NCI-H69 (cell line): ENCODE data around the gene MCRIP2.
"Not testable (repeated sequence)": the region's sequence is repeated elsewhere in the genome, so short reads cannot be mapped to it uniquely, and the experiment has no call there.

Experiments used
- DNase-seq: peaks from one replicate; lab custom pipeline; 2025; lab: John Stamatoyannopoulos, UW

The MCRIP2 gene, protein sequence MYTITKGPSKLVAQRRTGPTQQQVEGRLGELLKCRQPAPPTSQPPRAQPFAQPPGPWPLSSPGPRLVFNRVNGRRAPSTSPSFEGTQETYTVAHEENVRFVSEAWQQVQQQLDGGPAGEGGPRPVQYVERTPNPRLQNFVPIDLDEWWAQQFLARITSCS

DNA sequence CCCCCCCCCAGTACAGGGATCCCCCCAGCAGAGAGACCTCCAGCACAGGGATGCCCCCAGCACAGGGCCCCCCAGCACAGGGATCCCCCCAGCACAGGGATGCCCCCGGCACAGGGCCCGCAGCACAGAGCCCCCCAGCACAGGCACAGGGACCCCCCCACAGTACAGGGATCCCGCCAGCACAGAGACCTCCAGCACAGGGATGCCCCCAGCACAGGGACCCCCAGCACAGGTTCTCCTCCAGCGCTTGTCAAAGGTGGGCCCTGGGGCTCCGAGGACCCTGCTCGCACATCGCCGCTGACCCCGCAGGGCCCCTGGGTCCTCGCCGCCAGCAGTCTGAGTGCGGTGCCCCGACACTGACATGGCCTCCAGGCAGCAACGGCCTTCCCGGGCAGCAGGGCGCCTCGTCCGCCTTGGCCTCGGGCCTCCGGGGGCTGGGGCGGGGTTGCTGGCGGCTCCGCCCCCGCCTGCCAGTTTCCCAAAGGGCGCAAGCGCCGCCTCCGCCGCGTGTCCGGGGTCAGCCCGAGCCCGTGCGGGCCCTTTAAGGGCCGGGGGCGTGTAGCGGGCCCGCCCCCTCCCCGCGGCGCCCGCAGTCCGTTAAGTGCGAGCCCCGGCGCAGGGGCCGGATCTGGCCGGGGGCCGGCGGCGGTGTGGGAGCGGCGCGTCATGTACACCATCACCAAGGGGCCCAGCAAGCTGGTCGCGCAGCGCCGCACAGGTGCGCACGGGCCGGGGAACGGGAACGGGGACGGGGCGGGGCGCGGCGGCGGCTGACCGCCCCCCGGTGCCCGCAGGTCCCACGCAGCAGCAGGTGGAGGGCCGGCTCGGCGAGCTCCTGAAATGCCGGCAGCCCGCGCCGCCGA lies at the start of gene MCRIP2:
TSS of gene MCRIP2 (plus strand) at position 503 of the 863 bp plus-strand sequence. CDS start at position 667, 164 bp downstream.
- peak; percentile 96 for DNase-seq

DNA sequence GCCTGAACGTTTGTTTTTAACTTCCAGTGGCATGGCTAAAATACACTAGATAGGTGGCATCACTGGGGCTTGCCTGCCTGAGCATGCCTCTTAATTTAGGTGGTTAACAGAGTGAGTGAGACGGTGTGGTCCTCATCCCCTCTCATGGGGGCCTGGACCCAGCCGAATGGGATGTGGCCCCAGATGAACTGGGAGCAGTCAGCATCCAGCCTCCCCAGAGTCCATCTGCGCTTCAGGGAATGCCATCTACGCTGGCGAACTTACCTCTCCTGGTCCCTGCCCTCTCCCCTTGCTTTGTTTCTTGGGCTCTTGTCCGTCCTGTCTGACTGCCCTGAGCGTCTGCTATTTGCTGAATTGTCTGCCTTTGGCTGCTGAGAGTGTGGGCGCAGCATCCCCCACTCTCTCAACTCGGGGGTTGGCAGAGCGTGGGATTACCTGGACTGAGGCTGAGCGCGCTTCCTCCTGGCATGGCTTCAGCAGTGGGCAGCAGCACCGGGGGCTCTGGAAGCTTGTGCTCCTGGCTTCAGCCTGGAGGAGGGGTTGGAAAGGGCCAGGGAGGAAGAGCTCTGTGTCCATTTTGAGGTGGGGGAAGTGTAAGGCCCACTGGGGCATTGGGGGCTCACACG lies 49.6 kb upstream of the MCRIP2 start:
- DNase-seq, result peak; percentile 50

DNA sequence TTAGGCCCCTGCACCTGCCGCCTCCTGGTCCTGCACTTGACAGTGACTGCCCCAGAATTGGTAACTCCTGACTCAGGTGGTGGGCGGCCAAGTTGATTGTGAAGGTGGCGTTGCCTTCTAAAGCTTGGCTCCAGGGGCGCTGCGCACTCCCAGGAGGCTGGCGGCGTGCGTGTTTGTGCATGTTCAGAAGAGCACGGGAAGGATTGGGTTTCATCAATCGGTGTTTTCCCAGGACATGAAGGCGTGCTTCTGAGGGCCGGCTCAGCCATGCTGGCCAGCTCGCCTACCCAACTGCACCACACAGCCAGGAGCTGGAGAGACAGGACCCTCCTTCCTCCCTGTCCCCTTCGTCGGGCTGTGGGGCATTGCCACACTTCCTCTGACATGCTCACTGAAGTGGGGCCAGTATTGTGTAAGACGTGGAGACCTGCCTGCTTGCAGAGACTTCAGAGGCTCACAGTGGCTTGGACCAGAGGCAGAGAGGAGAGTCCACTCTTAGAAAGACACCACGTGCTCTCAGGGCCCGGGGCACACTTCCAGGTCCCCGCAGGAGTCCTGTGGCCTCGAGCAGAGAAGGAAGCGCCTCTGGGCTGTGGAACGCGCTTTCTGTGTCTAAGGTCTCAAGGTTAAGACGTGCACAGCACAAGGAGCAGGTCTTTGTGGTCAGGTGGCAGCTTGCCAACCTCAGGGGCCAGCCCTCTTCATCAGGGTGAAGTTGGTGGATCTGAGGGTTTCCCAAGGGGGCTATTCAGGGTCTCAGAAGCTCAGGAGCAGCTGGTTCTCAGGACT lies 48.9 kb upstream of the MCRIP2 start:
- DNase-seq, result peak; percentile 91

DNA sequence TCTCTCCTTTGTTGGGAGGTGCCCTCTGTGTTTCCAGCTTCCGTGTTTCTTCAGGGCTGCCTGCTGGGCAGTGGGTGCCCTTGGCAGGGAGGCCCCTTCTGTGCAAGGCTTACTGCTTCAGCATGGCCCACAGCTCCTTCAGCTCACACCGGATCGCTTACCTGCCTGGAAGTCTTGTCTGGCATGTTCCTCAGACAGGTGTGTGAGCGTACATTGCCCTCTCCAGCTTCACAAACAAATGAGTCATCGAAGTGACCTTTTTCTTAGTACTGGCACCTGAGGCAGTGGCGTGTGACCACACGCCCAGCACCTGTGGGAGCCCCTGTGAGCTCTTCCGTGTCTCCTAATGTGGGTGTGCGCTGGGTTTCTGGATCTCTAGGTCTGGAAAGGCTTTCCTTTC lies 48.2 kb upstream of the MCRIP2 start:
- peak; percentile 93 for DNase-seq

DNA sequence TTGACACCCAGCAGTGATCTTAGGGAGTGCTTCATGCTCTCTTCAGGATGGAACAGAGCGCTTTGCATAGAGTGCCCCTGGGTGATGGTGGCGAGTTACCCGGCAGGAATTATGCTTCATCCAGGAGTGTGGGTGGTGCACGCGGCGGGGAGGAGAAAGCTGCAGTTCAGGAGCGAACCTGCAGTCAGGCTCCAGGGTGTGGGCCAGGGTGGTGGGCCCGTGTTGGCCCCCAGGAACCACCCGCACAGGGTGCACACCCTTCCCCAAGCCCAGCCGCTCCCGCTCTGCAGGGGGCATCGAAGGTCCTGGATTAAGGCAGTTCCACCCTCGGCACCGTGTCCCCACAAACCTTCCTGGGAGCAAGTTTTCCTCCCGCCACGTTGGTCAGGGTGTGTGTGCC lies 47.8 kb upstream of the MCRIP2 start:
- DNase-seq, result no peak

DNA sequence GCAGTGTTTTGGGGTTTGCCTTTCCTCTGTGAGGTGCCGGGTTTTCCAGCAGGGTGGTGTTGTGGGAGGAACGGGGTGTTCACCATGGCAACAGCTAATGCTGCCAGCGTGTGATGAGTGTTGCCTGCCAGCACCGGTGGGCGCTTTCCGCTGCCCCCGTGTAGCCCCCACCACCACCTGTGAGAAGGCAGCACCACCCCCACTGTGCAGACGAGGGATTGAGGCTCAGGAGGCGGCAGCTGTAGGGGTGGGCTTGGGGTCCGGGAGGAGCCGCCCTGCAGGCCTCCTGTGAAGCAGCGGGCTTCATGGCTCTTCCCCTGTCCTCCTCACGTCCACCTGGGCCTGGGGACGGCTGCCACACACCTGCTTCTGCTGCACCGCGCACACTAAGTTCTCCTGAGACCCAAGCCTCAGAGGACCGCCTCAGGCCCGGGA lies 46.5 kb upstream of the MCRIP2 start:
- DNase-seq, result no peak

DNA sequence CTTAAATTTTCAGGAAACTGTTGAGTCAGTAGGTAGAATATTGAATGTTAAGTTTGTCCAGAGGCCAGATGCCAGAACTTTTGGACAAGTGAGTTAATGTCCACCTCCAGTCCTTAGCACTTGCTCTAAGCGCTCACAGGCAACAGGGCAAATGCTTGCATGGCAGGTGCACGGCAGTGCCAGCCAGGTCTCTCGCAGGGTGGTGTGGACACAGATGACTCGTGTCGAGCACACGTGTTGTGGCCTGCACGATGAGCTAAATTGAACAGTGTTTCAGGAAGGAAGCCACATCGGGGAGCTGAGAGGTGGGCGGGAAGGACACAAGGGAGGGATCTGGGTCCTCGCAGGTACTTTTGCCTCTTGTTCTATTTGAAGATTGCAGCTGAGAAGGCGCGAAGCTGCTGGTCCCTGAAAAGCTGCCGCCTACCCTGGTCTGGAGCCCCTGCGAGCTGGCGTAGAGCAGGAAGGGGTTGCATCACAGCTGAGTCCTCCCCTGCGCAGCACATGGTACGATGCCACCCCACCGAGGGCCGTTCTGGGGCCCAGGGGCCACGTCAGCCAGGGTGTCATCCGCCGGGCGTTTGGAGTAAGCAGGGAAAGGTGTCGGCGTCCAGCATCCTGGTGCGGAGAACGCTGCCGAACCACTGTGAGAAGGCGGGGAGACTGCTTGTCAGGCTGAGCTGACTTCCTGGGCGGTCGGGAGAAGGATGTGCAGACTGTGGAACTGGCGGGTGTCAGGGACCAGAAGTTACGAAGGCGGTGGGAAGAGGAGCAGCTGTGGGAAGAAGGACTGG lies 45.5 kb upstream of the MCRIP2 start:
- peak; percentile 46 for DNase-seq

DNA sequence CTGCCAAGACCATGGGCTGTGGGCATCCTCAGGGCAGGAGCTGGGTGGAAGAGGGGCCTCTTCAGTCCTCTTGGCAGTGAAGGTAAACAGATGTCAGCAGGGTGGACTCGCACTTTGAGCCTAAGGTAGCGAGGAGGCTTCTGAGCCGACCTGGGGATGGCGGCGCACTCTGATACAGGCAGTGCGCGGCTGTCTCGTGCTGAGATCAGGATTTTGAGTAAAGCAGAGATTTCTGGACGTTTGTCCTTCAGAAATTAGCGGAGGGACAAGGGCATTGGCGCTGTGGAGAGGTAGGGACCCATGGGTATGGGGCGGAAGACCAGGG lies 44.9 kb upstream of the MCRIP2 start:
- no peak for DNase-seq

DNA sequence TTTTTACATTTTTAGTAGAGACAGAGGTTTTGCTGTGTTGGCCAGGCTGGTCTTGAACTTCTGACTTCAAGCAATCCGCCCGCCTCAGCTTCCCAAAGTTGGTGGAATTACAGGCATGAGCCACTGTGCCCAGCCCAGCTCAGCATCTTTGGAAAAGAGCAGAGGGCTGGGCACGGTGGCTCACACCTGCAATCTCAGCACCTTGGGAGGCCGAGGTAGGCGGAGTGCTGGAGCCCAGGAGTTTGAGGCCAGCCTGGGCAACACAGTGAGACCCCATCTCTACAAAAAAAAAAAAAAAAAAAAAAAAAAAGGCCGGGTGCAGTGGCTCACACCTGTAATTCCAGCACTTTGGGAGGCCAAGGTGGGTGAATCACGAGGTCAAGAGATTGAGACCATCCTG lies 44.0 kb upstream of the MCRIP2 start:
- DNase-seq, result not testable (repeated sequence)

DNA sequence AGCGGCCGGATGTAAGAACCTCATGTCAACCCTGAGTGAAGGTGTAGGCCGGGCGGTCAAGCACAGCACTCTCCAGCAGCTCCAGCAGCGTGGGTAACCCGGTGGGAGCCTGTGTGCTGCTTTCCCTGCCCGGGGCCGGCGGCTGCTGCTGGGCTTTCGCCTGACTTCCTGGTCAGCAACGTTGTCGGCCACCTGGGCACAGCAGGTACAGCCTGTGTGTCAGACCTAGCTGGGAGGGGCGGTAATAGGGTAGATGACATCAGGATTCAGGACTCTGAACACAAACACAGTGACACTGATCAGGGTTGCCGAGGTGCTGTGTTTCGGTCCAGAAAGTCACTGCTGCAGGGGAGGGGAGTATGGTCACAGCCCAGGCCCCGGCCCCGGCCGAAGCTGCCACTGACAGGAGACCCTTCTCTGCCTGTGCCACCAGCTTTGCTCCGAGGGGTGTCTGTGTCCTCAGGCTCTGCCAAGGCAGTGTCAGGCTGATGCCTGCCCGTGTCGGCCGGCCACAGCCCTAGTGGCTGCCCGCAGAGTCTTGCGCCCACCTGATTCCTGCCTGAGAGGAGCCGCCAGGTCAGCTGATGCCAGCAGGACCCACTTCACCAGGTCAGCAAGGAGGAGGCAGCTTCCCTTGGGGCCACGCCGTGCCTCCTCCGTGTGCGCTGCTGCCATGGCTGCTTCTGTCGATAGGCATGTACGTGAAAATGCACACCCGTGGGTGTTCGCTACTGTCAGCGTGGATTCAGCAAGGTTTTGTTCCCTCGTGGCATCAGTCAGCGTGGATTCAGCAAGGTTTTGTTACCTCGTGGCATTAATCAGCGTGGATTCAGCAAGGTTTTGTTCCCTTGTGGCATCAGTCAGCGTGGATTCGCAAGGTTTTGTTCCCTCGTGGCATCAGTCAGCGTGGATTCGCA lies 42.5 kb upstream of the MCRIP2 start:
- no peak for DNase-seq

DNA sequence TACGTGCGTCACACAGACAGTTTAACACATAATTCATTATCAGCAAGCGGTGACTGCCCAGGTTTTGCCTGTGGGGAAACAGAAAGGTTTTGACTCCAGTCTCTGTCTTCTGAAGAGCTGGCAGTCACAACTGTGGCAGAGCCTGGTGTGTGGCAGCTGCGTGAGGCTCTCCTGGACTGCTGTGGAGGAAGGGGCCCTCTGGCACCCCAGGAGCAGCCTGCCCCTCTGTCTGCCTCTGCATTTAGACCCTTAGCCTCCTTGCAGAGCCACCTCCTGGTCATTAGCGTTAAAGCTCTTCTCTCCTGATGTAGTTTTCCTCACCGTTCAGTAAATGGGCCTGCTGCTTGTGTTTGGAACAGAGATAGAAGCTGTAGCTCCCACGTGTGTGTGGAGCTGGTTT lies 40.8 kb upstream of the MCRIP2 start:
- DNase-seq, result peak; percentile 30

DNA sequence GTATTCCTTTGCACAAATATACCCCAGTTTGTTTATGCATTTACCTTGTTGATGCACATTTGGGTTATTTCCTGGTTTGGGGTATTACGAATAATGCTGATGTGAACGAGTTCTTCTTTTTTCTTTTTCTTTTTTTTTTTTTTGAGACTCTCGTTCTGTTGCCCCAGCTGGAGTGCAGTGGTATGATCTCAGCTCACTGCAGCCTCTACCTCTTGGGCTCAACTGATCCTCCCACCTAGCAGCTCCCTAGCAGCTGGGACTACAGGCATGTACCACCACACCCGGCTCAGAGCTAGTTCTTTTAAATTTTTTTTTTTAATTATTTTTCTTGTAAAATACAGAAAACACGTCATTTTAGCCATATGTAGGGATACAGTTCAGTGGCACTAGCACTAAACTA lies 37.7 kb upstream of the MCRIP2 start:
- no peak for DNase-seq

DNA sequence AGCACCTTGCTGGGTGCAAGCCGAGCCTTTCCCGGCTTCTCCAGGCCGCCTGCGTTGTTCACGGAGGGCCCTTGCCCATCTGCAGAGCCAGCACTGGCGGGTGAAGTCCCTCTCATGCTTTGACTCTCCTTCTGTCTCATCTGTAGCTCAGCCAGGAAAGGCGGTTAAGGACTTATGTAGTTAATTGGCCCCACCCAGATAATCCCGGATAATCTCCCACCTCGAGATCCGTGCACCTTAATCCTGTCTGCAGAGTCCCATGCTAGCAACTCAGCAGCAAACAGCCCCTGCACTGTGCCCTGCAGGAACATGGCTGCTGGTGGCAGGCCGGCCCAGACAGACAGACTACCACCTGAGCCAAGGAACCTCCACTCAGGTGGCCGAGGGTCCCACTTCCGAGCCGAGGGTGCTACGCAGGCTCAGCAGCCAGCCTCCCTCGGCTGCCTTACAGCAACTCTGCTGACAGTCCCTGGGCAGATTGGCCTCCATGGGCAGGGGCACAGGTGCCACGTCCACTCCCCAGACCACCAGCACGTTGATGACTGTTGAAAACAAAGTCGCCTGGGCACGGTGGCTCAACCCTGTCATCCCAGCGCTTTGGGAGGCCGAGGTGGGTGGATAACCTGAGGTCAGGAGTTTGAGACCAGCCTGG lies 34.8 kb upstream of the MCRIP2 start:
- DNase-seq, result no peak

DNA sequence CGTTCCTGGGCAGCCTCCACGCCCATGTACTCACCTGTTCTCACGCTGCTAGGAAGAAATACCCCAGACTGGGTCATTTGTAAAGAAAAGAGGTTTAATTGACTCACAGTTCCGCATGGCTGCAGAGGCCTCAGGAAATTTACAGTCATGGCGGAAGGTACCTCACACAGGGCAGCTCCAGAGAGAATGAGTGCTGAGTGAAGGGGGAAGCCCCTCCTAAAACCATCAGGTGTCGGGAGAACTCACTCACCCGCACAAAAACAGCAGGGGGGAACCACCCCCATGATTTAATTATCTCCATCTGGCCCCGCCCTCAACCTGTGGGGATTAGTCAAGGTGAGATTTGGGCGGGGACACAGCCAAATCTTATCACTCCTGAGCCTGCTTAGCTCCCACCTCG lies 33.6 kb upstream of the MCRIP2 start:
- DNase-seq, result peak; percentile 92

DNA sequence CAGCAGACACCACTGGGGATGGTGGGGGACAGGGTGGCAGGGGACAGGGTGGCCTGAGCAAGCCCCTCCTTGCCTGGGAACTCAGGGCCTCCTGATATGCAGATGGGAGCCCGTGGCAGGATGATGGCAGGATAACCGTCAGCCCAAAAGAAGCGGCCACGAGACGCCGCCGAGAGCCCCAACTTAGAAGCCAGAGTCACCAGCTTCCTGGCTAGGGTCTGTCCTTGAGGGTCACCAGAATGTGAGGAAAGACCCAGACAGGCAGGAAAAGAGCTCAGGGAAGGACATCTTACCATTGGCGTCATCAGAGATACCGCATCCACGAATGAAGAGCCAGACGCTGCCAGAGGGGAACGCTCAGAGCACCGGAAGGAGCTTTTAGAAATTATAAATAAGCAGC lies 32.3 kb upstream of the MCRIP2 start:
- DNase-seq, result no peak

DNA sequence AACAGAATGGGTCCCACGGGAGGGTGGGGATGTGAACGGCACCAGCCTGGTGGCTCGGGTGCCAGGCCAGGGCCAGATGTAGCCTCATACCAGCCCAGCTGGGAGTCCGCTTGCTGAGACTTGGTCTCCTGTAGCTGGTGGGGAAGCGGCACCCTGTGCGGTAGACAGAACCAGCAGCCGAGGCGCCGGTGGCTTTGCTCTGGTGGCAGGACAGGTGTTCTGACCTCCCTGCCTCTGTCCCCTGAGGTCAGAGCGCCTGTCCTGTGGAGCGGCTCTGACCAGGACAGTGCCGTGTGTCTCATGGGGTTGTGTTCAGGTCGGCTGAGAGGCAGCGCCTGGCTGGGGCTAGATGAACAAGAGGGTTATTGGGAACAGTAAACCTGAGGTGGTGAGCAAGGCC lies 31.6 kb upstream of the MCRIP2 start:
- no peak for DNase-seq

DNA sequence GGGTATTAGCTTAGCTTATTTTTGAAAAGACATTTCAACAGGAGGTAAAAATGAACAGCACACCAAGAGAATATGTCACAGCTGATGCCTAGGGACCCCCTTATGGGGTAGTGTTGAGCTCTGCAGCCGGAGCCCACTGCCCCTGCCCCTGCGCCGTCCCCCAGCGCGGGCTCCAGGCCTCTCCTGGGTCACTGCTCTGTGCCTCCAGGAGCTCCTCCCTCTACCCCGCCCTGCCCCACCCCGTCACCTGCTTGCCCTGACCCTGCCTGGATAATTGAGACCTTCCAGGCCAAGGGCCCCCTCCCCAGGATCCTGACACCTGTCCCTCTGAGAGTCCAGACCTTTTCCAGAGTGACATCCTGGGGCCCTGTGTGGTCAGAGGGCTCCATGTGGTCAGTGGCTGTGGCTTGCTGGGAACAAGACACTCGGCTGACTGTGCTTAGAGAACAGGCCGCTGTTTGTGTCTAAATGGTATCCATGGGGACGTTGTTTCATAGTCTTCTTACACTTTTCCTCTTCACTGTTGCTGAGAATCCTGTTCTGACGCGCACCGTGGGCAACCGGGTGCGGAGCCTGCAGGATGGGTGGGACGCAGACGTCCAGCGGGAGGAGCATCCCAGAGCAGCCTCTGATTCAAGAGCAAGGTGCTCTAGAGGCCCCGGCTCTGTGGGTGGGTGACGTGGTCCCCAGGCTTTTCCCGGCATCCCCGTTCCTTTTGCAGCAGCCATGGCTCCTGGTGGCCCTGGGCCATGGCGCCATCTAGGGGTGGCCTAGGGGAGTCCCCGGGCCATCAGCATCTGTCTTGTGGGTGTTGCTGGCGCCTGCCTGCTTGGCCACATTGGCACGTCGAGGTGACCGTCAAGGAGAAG lies 30.9 kb upstream of the MCRIP2 start:
- peak; percentile 74 for DNase-seq

DNA sequence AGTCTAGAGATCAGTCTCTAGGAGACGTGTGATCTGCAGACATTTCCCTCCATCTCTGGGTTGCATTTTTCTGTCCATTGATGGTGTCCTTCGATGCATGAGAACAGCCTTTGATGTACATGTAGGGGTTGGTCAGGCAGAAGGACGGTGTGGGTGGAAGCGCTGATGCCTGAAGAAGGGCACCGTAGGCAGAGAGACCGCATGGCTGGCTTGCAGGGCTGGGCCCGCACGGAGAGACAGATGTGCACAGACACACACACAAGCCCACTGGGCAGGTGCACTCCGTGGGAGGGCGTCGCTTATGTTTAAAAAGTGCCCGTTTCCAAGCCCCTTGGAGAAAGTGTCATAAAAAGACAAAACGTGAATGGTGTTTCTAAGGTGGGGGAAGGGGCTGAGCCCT lies 26.5 kb upstream of the MCRIP2 start:
- DNase-seq, result no peak
